Neural progenitor cell (in vitro differentiated cells): ENCODE data around the gene FASTKD2.

Source experiments
- EZH2 ChIP-seq: fragments of 200-600 bp; sonication (generic); IDR thresholded peaks from 2 replicates; pipeline ENCODE4 v1.6.1; 2017; ENCODE audit warnings: antibody characterized with exemption, mild to moderate bottlenecking, moderate library complexity
- TF ChIP-seq, protein P1 (sequence below): fragments of 200-600 bp; sonication (generic); IDR thresholded peaks from 2 replicates; pipeline ENCODE4 v1.5.1; 2017; ENCODE audit warnings: antibody characterized with exemption, mild to moderate bottlenecking

DNA sequence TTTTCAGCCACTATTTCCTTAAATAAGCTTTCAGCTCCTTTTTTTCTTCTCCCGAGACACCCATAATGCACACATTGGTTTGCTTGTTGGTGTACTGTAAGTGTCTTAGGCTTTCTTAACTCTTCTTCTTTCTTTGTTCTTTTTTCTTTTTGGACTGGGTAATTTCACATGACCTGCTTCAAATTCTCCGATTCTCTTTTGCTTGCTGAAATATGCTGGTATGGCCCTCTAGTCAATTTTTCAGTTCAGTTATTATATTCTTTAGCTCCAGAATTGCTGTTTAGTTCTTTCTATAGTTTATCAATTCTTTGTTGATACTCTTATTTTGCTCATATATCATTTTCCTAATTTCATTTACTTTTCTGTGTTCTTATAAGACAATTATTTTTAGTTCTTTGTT is 15.3 kb downstream of the FASTKD2 start:
- TF ChIP-seq, protein P1, sequence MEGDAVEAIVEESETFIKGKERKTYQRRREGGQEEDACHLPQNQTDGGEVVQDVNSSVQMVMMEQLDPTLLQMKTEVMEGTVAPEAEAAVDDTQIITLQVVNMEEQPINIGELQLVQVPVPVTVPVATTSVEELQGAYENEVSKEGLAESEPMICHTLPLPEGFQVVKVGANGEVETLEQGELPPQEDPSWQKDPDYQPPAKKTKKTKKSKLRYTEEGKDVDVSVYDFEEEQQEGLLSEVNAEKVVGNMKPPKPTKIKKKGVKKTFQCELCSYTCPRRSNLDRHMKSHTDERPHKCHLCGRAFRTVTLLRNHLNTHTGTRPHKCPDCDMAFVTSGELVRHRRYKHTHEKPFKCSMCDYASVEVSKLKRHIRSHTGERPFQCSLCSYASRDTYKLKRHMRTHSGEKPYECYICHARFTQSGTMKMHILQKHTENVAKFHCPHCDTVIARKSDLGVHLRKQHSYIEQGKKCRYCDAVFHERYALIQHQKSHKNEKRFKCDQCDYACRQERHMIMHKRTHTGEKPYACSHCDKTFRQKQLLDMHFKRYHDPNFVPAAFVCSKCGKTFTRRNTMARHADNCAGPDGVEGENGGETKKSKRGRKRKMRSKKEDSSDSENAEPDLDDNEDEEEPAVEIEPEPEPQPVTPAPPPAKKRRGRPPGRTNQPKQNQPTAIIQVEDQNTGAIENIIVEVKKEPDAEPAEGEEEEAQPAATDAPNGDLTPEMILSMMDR, result no peak
- TF ChIP-seq EZH2, result no peak
